Stimulated activated naive CD8-positive, alpha-beta T cell treated with anti-CD3 and anti-CD28 coated beads, Interleukin-15, Interleukin-2, amounts not matched to agents 100 ng/mL and 50 ng/mL, for 24 hours (primary cell): Measurements from ENCODE around the gene ADAM22.
"Not testable (repeated sequence)": the region's sequence is repeated elsewhere in the genome, so short reads cannot be mapped to it uniquely, and the experiment has no call there.

Experiments used
- H3K27ac Mint-ChIP-seq: one replicate; pipeline ENCODE4 v1.8.0; 2021; ENCODE audit warnings: mild to moderate bottlenecking, mixed read lengths
- H3K27me3 Mint-ChIP-seq: one replicate; pipeline ENCODE4 v1.8.0; 2021; ENCODE audit warnings: mixed read lengths
- H3K36me3 Mint-ChIP-seq: one replicate; pipeline ENCODE4 v1.8.0; 2021; ENCODE audit warnings: low read depth, mixed read lengths
- H3K4me1 Mint-ChIP-seq: one replicate; pipeline ENCODE4 v1.8.0; 2021; ENCODE audit warnings: low read depth, mixed read lengths
- H3K4me3 Mint-ChIP-seq: one replicate; pipeline ENCODE4 v1.8.0; 2021; ENCODE audit warnings: mild to moderate bottlenecking, mixed read lengths
- H3K9me3 Mint-ChIP-seq: one replicate; pipeline ENCODE4 v1.8.0; 2021; ENCODE audit warnings: mixed read lengths

The ADAM22 gene

GRCh38 chr7:87933953-87934698 is at the start of gene ADAM22:
Gene ADAM22 (plus strand): TSS chr7:87934251. CDS start chr7:87934466, 215 bp downstream.
- peaks cover 12% of the 10 kb centered on the region for H3K36me3 Mint-ChIP-seq
- H3K27ac Mint-ChIP-seq, result peak within 1 kb of the TSS; percentile 80
- H3K9me3 Mint-ChIP-seq, result no peaks in the 10 kb centered on the region
- peaks cover 4% of the 10 kb centered on the region for H3K27me3 Mint-ChIP-seq
- peak within 1 kb of the TSS; percentile 85 for H3K4me3 Mint-ChIP-seq
- H3K4me1 Mint-ChIP-seq, result peaks cover 10% of the 10 kb centered on the region

GRCh38 chr7:87885018-87885417 is 49.0 kb upstream of the ADAM22 start:
- H3K36me3 Mint-ChIP-seq, result peaks cover 78% of the 10 kb centered on the region

GRCh38 chr7:87886875-87887274 is 47.2 kb upstream of the ADAM22 start:
- Mint-ChIP-seq H3K36me3 (peaks cover 71% of the 10 kb centered on the region), H3K27ac (no peak overlapping the region), H3K4me3 (no peak overlapping the region), H3K4me1 (no peaks in the 10 kb centered on the region), H3K9me3 (no peaks in the 10 kb centered on the region), H3K27me3 (no peaks in the 10 kb centered on the region)

More at GRCh38 chr7:87885018-87885417, 49.0 kb upstream of the ADAM22 start:
- H3K4me3 Mint-ChIP-seq, result no peak overlapping the region
- no peaks in the 10 kb centered on the region for H3K27me3 Mint-ChIP-seq
- no peak overlapping the region for H3K27ac Mint-ChIP-seq
- peaks cover 8% of the 10 kb centered on the region for H3K4me1 Mint-ChIP-seq
- H3K9me3 Mint-ChIP-seq, result no peaks in the 10 kb centered on the region

- Mint-ChIP-seq H3K4me1 (no peaks in the 10 kb centered on the region), H3K9me3 (no peaks in the 10 kb centered on the region), H3K27ac (no peak overlapping the region), H3K36me3 (peaks cover 69% of the 10 kb centered on the region), H3K27me3 (no peaks in the 10 kb centered on the region), H3K4me3 (no peak overlapping the region)
These were observed 38.7 kb upstream of the ADAM22 start for GRCh38 chr7:87895363-87895762.

GRCh38 chr7:87899255-87899654 is 34.8 kb upstream of the ADAM22 start:
- Mint-ChIP-seq H3K27ac (no peak overlapping the region), H3K36me3 (peaks cover 72% of the 10 kb centered on the region), H3K27me3 (no peaks in the 10 kb centered on the region)

GRCh38 chr7:87907136-87907906 is 26.7 kb upstream of the ADAM22 start:
- H3K4me1 Mint-ChIP-seq, H3K27ac Mint-ChIP-seq: not testable (repeated sequence)
- H3K36me3 Mint-ChIP-seq, result peaks cover 32% of the 10 kb centered on the region

More at GRCh38 chr7:87899255-87899654, 34.8 kb upstream of the ADAM22 start:
- H3K4me3 Mint-ChIP-seq, result no peak overlapping the region
- no peaks in the 10 kb centered on the region for H3K9me3 Mint-ChIP-seq
- H3K4me1 Mint-ChIP-seq, result no peaks in the 10 kb centered on the region

GRCh38 chr7:87908814-87909213 is 25.2 kb upstream of the ADAM22 start:
- H3K4me1 Mint-ChIP-seq, H3K27me3 Mint-ChIP-seq, H3K9me3 Mint-ChIP-seq, H3K27ac Mint-ChIP-seq, H3K4me3 Mint-ChIP-seq: not testable (repeated sequence)
- H3K36me3 Mint-ChIP-seq, result peaks cover 23% of the 10 kb centered on the region

More at GRCh38 chr7:87907136-87907906, 26.7 kb upstream of the ADAM22 start:
- H3K27me3 Mint-ChIP-seq, H3K9me3 Mint-ChIP-seq, H3K4me3 Mint-ChIP-seq: not testable (repeated sequence)

- Mint-ChIP-seq H3K9me3 (no peaks in the 10 kb centered on the region), H3K36me3 (peaks cover 8% of the 10 kb centered on the region), H3K27ac (no peak overlapping the region), H3K27me3 (no peaks in the 10 kb centered on the region), H3K4me1 (no peaks in the 10 kb centered on the region), H3K4me3 (no peak overlapping the region)
These were observed 21.9 kb upstream of the ADAM22 start for GRCh38 chr7:87912121-87912520.

GRCh38 chr7:87918740-87919139 is 15.3 kb upstream of the ADAM22 start:
- no peaks in the 10 kb centered on the region for H3K4me1 Mint-ChIP-seq
- no peak overlapping the region for H3K4me3 Mint-ChIP-seq
- no peak overlapping the region for H3K27ac Mint-ChIP-seq
- no peaks in the 10 kb centered on the region for H3K9me3 Mint-ChIP-seq
- no peaks in the 10 kb centered on the region for H3K36me3 Mint-ChIP-seq
- H3K27me3 Mint-ChIP-seq, result peaks cover 3% of the 10 kb centered on the region

- Mint-ChIP-seq H3K27me3 (peaks cover 6% of the 10 kb centered on the region), H3K36me3 (no peaks in the 10 kb centered on the region), H3K4me3 (no peak overlapping the region), H3K9me3 (no peaks in the 10 kb centered on the region), H3K27ac (no peak overlapping the region), H3K4me1 (no peaks in the 10 kb centered on the region)
These were observed 14.2 kb upstream of the ADAM22 start for GRCh38 chr7:87919875-87920274.

- Mint-ChIP-seq H3K9me3 (no peaks in the 10 kb centered on the region), H3K4me1 (no peaks in the 10 kb centered on the region), H3K4me3 (no peak overlapping the region), H3K27ac (no peak overlapping the region), H3K36me3 (no peaks in the 10 kb centered on the region), H3K27me3 (peaks cover 6% of the 10 kb centered on the region)
These were observed 13.5 kb upstream of the ADAM22 start for GRCh38 chr7:87920578-87920977.

GRCh38 chr7:87922759-87923395 is 11.2 kb upstream of the ADAM22 start:
- not testable (repeated sequence) for H3K4me1 Mint-ChIP-seq, H3K9me3 Mint-ChIP-seq, H3K27me3 Mint-ChIP-seq, H3K27ac Mint-ChIP-seq, H3K36me3 Mint-ChIP-seq, H3K4me3 Mint-ChIP-seq

- Mint-ChIP-seq H3K27ac (no peak overlapping the region), H3K4me1 (peaks cover 5% of the 10 kb centered on the region), H3K27me3 (peaks cover 6% of the 10 kb centered on the region)
These were observed 7.2 kb upstream of the ADAM22 start for GRCh38 chr7:87926581-87927461.

GRCh38 chr7:87933605-87933952 is 472 bp upstream of the ADAM22 start:
- Mint-ChIP-seq H3K27me3 (peaks cover 4% of the 10 kb centered on the region), H3K9me3 (no peaks in the 10 kb centered on the region), H3K36me3 (peaks cover 9% of the 10 kb centered on the region), H3K4me3 (peak overlapping the region; percentile 85), H3K27ac (no peak overlapping the region), H3K4me1 (peaks cover 10% of the 10 kb centered on the region)

More at GRCh38 chr7:87926581-87927461, 7.2 kb upstream of the ADAM22 start:
- Mint-ChIP-seq H3K36me3 (no peaks in the 10 kb centered on the region), H3K4me3 (no peak overlapping the region), H3K9me3 (no peaks in the 10 kb centered on the region)
